GM18498 (cell line): ENCODE measurements around the gene EEPD1.

Experiments used
- ATAC-seq: cut with Tn5 transposase; IDR thresholded peaks from one replicate; pipeline ENCODE4 v1.9.1; 2021; ENCODE audit warnings: mild to moderate bottlenecking, moderate library complexity; ENCODE audit not compliant: unreplicated experiment

The EEPD1 gene

DNA sequence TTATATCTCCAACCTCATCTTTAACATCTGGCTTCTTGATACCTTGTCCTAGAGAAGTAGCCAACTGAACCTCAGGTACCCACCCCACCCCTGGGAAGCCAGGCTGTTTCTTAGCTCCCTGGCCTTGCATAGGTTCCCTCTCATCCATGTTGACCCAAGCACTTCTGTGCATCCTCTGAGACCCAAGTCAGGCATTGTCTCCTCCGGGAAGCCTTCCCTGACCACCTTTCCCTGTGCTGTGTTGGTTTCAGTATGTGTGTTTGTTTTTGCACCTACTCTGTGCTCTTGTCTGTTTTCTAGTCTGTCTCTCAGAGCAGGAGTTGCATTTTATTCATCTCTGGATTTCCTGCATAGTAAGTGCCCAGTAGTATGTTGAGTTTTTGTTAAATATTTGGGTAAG is 143.2 kb downstream of the EEPD1 start:
- no peak for ATAC-seq

DNA sequence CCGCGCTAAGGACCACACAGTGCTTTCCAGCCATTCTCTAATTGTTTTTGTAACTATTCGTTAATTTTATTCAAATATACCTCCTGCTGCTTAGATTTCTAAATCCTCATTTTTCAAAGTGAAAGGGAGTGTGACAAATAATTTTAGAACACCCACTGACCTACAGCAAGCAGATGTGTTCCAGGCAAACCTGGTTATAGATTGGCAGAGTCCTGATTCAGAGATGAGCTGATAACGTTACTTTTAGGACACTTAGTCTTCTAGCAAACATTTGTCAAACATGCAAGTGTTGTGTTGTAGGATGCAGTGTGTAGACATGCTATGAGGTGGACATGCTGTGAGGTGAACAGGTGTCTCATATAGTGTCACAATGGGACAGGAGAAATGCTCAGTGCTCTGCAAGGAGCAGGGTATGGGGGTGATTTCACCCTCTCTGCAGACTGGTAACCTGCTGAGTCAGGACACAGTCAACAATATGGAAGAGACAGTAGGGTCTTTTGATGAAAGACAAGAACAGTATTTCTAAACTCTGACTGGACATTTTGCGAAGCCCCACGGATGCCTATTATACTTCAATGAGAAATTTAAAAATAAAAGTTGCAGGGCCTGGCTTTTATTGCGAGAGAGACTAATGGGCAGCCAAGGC is 144.4 kb downstream of the EEPD1 start:
- ATAC-seq: no peak

DNA sequence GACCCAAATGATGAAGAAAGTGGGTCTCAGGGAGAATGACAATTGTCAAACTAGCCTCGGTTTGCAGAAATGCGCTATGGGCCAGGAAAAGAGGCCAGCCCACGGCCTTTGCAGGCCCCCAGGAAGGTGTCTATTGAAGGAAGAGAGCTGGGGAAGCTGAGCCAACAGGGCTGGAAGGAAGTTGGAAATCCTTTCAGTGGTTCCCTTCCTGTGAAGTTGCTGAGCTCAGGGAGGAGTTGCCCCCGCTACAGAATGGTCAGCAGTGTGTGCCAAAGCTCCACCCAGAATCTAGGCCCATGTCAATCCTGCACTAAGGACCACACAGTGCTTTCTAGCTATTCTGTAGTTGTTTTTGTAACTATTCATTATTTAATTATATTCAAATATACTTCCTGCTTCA is 145.1 kb downstream of the EEPD1 start:
- ATAC-seq: no peak

DNA sequence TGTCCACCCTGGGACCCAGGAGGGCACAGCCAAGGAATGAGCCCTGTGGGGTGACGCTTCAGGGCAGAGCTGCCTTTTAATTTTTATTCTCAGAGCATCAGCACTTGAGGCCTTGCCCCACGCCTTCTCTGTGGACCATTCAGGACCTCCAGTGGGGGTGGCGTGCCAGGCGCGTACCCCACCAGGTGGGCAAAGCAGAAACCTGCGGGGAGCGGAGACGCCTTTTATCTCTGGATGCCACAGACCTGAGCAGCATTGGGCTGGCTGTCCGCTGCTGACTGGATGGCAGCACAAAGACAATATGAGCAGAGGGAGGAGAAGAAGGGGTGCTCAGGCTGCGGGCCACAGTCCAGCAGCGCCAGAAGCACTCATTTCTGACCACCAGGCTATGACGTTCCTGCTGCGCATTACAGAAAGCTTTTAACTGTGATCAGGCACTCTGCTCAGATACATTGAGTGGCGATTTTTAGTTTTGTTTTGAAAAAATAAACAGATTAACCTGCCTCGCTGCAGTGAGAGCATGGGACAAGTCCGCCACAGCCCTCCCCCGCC is 146.2 kb downstream of the EEPD1 start:
- ATAC-seq: no peak

DNA sequence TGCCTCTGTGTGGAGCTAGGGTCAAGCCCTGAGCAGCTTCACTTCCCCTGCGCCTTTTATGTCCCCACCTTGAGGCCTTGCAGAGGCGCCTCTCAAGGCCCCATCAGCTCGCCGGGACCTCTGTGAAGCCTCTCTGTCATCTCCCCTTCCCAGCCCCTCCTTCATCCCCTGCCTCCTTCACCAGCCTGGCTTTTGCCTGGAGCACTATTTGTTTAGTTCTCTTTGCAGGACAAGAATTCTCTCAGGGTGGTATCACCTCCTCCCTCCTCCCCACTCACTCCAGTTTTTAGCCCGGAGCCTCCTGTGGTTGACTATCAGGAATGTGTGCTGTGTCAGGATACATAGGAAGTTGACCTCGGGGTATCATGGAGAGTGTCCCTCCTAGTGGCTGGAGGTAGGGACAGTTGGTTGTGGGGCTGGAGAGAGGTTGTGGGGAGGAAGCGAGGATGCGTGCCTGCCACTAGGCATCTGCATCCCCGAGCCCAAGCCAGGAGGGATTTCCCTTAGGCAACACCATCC is 146.8 kb downstream of the EEPD1 start:
- ATAC-seq: no peak

DNA sequence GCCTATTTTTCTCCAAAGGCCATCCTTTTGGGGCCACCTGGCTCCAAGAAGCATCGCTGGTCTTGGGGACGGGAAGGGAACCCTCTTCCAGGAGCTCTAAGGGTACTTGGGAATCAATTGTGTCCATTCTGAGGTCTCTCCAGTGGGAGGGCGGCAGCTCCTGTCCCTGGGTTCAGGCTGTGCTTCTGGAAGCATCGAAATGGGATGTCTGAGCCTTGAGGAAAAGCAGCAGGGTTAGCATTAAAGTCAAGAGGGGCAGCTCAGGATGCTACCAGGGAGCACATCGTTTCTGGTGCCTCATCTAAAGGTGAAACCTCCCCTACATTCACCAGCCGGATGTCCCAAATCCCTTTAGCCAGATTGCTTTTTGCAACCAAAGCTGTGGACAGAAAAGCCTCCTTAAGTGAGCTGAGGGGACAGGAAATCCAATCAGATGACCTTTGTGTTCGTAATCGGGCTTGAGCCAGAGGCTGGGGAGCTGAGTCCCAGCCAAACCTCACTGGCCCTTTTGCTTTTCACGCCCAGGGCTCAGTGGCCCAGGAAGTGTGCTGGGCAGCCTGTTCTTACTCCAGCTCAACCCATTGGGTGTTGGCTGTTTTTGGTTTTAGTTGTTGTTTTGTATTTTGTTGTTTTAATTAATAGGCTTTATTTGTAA is 147.8 kb downstream of the EEPD1 start:
- no peak for ATAC-seq

DNA sequence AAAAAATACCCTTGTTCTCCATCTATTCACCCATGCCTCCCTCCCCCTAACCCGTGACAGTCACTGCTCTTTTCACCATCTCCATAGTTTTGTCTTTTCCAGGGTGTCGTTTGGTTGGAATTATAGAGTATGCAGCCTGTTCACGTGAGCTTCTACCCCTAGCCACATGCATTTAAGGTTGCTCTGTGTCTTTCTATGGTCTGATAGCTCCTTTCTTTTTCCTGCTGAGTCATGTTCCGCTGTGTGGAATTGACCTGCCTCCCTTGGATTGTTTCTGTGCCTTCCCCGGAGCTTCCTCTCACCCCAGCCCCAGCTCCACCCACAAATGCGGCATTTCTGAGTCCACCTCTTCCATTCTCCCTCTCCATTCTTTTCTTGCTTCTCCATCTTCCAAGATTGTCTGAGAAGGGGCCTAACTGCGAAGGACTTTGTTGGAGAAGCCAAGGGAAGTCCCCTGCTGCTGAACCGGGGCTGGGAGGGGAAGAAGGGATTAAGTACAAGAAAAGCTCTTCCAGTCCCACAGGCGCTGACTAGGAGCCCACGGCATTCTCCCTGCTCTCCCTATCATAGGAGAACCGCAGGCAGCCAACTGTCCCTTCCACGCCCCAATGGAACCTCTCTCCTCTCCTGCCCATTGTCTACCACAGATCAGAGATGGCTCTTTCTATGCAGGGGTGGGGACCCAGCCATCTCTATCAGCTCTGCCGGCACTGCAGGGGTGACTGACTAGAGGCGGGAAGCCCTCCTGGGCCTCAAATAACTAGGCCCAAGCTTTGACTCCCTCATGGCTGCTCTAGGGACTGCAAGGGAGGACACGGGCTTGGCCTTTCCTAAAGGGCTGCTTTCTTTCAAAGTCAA is 149.1 kb downstream of the EEPD1 start:
- ATAC-seq: no peak

DNA sequence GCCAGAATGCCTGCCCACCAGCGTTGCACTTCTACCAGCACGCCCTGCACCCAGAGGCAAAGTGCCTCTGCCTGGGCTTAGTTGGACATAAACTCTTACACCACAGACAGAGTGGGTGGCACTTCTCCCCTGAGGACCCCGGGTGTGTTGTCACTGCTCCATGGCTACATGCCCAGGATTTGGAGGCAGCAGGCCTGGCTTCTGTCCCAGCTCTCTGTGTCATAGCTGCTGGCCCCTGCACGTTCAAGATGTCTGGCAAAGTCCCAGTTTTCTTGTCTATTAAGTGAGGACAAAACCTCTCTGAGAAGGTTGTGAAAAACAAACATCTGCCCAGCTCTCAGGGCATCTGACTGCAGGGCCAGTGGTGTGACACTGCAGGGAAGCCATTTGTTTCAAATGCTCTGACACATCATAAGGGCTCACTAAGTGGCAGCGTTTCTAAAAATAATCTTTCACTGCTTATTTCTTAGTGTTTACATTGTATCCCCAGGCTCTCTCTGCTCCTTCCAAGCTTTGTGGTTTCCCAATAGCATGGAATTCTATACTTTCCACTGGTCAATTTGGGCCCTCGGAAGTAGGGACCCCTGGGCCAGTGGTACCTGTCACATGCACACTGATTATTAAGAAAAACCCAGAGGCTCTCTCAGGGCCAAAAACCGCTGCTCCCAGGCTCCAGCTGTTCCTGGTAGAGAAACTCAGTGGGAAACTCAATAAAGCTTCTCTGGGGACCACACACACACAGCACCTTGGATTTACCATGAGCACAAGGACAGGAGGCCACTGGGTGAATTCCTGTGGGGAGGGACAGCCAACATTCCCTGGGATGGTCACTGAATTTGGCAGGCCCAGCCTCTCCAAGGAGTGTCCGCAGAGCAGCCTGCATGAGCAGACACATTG is 150.4 kb downstream of the EEPD1 start:
- no peak for ATAC-seq

DNA sequence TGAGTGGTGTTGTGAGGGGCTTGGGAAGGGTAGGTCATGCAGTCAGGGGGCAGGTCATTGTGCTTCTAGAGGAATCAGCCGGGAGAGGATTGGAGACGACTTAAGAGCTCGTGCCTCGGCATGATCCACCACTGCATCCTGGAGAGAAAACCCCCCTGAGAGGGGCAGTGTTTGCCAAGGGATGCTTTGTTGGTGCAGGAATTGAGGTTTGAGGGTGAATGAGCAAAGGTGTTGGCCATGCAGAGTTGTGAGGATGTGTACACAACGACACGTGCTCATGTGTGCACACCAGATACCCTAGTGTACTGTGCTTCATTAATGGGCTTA is 151.0 kb downstream of the EEPD1 start:
- ATAC-seq: no peak

DNA sequence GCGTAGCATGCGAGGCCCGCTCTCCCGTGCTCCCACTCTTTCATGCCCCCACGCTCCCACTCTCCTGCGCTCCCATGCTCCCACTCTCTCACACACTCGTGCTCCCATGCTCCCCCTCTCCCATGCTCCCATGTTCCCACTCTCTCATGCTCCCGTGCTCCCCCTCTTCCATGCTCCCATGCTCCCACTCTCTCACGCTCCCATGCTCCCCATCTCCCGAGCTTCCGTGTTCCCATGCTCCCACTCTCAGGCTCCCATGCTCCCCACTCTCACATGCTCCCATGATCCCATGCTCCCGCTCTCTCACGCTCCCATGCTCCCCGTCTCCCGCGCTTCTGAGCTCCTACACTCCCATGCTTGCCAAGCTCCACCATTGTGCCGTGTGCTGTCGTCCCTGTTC is 152.2 kb downstream of the EEPD1 start:
- ATAC-seq: no peak

DNA sequence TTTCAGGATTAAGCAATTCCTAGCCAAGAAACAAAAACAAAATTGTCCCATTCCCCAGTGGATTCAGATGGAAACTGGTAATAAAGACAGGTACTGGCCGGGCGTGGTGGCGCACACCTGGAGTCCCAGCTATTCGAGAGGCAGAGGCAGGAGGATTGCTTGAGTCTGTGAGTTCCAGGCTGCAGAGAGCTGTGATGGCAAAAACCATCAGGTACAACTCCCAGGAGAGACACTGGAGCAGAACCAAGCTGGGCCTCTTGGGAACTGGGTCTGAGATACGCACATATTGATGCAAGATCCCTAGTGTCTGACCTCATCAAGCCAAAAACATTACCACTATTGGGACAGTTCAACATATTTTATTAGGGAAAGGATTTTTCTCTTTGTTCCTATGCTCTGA is 152.6 kb downstream of the EEPD1 start:
- no peak for ATAC-seq

DNA sequence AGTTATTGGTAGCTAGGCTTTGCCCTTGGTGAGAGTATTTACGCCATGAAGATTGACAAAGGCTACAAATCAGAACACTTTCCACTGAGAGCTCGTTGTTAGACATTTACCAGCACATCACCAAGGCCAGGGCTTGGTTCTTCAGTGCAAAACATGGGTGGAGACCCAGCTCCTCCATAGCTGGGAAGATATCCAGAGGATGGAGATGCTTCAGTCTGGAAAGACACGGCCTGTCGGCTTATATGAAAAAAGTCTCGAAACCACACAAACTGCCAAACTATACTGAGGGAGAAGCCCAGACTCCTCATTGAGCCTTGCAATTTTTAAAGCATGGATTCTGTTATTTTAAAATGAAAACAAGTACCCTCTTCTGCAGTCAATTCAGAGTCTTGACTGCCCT is 153.2 kb downstream of the EEPD1 start:
- no peak for ATAC-seq

DNA sequence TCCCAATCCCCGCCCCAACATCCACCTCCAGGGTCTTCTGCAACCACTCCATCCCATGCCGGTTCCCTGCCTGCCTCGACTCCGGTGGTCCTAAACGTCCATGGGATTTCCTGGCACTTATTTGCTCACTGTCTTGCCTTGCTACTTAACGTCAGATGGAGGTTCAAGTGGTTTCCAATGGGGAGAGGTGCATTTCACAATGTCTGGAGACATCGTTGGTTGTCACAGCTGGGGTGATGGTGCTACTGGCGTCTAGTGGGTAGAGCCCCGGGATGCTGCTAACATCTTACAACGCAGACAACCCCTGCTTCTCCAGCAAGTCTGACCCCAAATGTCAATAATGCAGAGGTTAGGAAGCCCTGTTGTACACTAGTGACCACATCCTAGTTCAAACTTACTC is 153.7 kb downstream of the EEPD1 start:
- no peak for ATAC-seq

DNA sequence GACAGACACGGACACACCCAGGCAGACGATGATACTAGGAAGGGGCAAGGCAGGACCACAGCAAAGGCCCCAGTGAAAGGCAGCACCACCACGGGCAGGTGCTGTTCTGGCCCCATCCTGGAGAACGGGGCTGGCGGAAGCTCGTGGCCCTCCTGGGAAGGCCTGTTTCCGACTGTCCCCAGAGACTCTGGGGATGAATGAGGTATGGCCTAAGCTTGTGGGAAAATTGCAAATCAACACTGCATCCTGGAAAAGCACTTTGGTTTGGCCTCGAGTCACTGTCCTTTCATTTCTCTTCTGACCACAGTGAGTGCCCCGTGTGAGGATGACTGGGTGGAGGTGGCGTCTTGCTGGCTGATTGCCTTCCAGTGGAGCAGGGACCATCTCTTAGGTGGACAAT is 155.0 kb downstream of the EEPD1 start:
- no peak for ATAC-seq

DNA sequence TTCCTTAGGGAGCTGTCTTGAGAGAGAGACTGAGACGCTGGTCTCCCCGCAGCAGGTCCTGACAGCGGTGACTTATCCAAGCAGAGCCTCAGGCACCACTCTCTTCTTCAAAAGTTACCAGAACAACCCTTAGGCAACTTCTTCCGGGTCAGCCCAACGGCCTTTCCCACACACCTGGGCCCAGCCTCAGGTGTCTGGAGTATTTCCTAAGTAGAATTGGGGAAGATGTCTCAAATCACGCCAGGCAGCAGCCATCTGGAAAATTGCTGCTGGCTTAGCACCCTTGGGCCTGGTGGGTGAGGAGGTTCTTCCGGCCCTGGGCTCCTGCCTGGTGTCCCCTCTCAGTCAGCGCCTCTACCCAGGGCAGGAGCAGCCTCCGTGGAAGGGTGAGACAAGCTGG is 156.2 kb downstream of the EEPD1 start:
- ATAC-seq: no peak

DNA sequence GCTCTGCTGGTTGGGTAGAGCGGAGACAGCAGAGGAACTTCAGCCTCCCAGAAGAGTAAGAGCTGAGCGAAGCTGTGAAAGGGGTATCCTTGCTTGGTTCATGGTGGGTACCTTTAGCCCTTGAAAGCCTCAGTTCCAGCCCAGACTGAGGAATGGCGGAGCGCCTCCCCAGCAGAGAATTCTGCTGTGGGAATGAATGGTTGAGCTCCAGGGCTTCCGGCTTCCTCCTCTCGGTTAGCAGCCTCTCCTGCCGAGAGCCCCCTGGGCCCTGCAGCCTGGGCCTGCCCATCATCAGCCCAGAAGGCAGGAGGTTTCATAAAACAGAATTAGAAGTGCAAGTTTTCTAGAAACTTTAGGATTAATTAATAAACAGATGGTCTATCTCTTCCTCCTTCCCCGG is 156.7 kb downstream of the EEPD1 start:
- no peak for ATAC-seq

DNA sequence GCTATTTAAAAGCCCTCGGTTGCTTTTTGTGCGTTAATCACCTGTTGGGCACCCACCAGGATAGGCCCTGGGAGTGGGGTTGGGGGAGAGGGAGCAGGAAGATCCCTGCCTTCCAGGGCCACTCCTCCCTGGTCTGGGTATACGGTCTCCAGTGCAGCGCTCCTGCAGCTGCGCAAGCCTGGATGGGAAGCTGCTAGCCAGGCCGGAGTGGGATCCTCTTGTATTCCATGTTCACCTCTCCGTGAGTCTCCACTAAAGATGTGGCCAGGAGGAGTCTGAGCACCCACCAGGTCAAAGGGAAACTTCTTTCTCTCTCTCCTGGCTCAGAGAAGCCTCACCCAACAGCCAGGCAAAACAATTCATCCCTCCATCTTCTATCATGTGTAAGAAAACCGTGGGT is 157.8 kb downstream of the EEPD1 start:
- no peak for ATAC-seq

DNA sequence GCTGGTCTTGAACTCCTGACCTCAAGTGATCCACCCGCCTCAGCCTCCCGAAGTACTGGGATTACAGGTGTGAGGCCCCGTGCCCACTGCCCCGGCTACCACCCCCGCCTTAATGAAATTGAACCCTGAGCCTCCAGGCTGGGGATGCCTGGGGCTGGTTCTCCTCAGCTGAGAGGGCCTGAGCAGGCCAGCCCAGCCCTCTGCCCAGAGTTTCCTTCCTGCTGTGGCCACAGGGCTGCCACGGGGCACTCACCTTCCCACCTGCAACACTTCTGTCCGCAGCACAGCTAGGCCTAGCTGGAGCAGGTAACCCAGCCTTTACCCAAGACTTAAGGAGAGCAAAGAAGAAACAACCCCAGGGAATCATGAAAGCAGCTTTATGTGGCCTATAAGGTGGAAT is 158.5 kb downstream of the EEPD1 start:
- no peak for ATAC-seq

DNA sequence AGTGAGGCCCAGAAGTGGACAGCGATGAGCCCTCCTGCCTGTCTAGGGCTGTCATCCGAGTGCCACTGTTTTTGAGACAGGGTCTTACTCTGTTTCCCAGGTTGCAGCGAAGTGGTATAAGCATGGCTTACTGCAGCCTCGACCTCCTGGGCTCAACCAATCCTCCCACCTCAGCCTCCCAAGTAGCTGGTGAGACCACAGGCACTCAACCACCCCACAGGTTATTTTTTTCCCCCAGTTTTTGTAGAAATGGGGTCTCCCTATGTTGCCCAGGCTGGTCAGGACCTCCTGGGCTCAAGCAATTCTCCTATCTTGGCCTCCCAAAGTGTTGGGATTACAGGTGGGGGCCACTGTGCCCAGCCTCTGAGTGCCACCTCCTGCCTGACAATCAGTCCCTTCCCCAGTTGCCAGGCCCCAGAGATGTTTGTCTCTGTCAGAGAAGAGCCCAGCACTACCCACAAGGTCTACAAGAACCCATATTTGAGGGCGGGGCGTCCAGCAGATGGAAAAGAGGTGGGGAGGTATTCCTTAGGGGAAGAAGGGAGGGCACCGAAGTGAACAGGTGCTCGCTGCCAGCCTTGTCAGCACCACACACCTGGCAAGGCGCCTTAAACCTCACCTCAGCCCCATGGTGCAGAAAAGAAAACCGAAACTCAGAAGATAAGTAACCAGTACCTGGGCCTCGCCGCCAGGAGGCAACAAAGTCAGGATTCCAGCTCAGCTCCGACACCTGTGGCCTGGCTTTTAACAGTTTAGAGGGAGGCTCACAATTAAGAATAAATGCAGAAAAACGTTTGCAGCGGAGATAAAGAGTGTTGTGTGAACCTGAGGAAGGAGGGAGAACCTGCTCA is 159.2 kb downstream of the EEPD1 start:
- ATAC-seq: no peak

DNA sequence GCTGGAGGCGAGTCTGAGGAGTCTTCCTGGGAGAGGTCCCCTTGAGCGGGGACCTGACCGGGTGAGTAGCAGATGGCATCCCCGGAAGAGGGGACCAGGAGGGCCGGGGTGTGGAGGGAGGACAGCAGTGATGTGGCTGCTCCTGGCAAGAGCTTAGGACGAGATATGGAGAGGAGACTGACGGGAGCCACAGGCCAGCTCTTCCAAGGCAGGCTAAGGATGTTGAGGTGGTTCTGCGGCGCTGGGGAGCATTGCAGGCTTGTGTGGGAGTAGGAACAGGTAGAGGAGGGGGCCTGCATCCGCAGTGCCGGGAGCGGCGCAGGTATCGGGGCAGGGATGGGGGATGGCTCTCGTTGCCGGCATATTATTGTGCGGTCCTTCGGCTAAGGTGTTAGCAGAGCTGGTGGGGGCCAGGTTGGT is 159.9 kb downstream of the EEPD1 start:
- ATAC-seq: no peak
